ENCODE measurements around the gene IL25.

DNA sequence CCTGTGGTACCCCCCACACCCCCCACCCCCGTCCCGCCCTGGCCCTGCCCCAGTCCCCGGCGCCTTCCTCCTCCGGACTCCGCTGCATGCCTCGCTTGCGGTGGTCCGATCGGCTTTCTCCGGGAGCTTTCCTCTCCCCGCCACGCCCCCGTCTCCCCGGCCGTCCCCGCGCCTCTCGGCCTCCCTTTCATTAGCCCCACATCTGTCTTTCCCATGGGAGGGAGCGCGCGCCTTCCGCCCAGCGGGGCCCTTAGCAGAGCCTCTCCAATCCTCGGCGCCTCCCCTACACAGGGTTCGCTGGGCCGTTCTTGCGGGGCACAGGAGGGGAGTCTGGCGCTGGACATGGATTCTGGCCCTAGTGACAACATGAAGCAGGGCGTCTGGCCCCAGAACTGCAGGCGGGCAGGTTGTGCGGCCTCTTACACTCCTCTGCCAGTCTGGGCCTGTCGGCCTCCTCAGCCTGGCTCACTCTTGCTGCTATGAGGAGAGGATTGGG lies 6.1 kb upstream of the IL25 start:
- no peak for TF ChIP-seq CTCF (IDR thresholded peaks at IDR 0.05)
- no peak for TF ChIP-seq POLR2A (IDR thresholded peaks at IDR 0.05)
